ENCODE data around the gene UGGT2.

GRCh38 chr13:96093296-96094006 lies 40.2 kb upstream of the UGGT2 start:
- TF ChIP-seq CTCF (IDR thresholded peaks at IDR 0.05), result no peak
- TF ChIP-seq POLR2A (IDR thresholded peaks at IDR 0.05), result no peak

All from Peyer's patch (tissue), 4 donors.